ENCODE results near the gene FBXO31.

DNA sequence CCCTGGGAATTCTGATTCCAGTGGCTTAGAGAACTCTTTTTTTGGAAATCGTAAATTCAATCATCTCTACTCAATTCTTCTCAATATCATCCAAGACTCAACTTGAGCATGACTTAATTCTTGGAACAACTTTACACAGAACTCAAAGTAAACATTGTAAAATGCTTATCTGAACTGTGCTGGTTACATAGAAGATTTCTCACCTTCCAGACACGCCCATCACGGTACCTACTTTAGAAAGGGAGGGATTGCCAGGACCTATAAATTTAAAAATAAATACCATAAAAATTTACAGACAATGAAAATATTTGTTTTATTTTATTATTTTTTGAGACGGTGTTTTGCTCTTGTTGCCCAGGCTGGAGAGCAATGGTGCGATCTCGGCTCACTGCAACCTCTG, 35.1 kb upstream of the FBXO31 start:
- TF ChIP-seq, protein P1, sequence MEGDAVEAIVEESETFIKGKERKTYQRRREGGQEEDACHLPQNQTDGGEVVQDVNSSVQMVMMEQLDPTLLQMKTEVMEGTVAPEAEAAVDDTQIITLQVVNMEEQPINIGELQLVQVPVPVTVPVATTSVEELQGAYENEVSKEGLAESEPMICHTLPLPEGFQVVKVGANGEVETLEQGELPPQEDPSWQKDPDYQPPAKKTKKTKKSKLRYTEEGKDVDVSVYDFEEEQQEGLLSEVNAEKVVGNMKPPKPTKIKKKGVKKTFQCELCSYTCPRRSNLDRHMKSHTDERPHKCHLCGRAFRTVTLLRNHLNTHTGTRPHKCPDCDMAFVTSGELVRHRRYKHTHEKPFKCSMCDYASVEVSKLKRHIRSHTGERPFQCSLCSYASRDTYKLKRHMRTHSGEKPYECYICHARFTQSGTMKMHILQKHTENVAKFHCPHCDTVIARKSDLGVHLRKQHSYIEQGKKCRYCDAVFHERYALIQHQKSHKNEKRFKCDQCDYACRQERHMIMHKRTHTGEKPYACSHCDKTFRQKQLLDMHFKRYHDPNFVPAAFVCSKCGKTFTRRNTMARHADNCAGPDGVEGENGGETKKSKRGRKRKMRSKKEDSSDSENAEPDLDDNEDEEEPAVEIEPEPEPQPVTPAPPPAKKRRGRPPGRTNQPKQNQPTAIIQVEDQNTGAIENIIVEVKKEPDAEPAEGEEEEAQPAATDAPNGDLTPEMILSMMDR (IDR thresholded peaks at IDR 0.05) = no peak
- no peak for TF ChIP-seq POLR2A (IDR thresholded peaks at IDR 0.05)

Data from adrenal gland (tissue), 5 donors.